NCI-H2196 treated with DMSO at 0.1 percent for 48 hours (cell line): ENCODE results near the gene C10orf67.
"Not testable (repeated sequence)": the region's sequence is repeated elsewhere in the genome, so short reads cannot be mapped to it uniquely, and the experiment has no call there.

Experiments
- DNase-seq: peaks from one replicate; lab custom pipeline; 2025; ENCODE audit not compliant: unreplicated experiment; lab: John Stamatoyannopoulos, UW

C10orf67 gene

DNA sequence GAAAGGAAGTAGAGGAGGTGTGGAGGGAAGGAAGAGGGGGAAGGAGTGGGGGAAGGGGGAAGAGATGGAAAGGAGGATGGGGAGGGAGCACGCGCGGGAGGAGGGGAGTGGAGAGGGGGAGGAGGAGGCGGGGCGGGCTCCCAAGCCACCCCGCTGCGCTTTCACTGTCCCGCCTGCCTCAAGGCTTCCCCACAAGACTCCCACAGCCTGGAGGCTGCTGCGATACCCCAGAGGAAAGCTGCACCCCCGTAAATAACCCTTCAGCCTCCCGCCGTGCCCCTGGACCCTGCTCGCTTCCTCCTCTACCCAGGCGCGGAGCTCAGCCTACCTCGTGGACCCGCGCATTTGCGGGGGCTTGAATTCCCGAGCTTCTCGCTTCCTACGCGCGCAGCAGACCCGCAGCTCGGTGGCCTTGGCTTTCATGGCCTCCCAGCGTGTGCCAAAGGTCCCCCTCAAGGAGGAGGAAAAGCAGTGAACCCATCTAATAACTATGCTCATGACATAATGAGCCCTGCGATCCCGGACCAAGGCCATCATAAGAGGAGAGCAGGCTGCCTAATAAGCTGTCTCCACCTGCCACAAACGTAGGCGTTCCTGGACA, at the start of gene C10orf67:
Gene C10orf67 (minus strand): TSS at position 557 of the 601 bp plus-strand sequence. CDS start 23 bp downstream, at position 534.
- peak; percentile 23 for DNase-seq

DNA sequence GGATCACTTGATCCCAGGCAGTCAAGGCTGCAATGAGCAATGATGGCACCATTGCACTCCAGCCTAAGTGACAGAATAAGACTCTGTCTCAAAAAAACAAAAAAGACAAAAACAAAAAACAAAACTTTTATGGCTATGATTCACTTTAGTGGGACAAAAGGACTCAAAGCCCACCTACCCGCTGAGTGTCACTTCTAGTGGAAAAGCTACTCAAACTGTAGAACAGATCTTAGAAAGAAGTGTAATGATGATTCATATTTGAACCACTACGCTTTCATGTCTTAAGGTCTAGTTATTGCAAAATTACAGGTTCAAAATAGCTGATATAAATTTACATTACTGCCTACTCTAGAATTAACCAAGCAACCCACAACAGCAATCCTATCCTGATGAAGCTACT, 47.2 kb upstream of the C10orf67 start:
- DNase-seq, result no peak

DNA sequence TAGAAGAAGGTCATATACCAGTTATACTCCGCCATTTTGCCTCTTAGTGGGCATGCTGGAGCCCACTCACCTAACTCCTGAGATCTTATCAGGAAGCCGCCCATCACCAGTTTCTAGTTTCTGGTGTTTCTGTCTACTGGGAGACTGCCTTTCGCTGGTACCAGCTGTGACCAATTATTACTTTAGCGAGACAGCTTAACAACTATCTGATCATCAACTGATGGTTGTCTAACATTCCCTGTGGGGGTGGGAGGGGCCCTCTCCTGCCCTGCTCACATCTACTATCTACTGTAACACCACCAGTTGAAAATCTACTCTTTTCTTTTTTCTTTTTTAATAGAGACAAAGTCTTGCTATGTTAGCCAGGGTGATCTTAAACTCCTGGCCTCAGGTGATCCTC, 46.2 kb upstream of the C10orf67 start:
- no peak for DNase-seq

DNA sequence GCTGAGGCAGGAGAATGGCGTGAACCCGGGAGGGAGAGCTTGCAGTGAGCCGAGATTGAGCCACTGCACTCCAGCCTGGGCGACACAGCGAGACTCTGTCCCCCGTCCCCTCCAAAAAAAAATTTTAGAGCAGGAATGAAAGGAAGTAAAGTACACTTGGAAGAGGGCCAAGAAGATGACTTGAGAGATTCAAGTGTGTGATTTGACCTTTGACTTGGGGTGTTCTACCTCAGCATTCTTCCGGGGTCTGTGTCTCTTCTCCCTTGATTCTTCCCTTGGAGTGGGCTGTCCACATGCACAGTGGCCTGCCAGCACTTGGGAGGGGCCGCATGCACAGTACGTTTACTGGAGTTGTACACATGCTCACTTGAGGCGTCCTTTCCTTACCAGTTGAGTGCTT, 45.8 kb upstream of the C10orf67 start:
- not testable (repeated sequence) for DNase-seq

DNA sequence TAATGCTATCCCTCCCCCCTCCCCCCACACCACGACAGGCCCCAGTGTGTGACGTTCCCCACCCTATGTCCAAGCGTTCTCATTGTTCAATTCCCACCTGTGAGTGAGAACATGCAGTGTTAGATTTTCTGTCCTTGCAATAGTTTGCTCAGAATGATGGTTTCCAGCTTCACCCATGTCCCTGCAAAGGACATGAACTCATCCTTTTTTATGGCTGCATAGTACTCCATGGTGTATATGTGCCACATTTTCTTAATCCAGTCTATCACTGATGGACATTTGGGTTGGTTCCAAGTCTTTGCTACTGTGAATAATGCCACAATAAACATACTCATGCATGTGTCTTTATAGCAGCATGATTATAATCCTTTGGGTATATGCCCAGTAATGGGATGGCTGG, 42.9 kb upstream of the C10orf67 start:
- not testable (repeated sequence) for DNase-seq

DNA sequence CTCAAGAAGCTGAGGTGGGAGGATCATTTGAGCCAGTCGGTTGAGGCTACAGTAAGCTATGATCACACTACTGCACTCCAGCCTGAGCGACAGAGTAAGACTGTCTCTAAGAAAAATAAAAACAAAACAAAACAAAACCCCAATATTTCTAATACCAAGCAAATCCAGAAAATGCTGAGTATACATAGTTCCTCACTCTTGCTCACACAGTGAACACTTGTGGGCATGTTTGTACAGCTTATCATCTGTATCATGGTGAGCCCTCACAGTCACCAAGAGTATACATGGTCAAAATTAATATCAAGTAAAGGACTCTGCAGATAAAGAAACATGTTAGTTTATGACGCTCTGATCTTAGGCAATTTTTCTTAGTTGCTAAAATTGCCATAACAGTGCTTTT, 41.5 kb upstream of the C10orf67 start:
- DNase-seq, result no peak

DNA sequence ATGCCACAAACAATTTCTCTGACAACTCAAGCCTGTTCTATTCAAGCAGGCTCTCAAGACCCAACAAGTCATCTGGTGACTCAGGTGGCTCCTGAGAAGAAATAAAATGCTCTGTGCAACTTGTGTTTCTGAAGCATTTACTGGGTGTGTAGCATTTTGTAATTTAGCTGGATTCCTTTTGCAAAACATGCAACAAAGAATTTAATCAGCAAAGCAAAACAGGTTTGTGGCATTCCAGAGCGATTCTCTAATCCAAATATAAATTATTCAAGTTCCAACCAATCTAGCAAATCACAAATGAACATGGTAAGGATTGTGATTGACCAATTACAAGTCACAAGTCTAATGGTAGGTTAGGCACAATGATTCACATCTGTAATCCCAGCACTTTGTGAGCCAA, 39.8 kb upstream of the C10orf67 start:
- DNase-seq, result no peak

DNA sequence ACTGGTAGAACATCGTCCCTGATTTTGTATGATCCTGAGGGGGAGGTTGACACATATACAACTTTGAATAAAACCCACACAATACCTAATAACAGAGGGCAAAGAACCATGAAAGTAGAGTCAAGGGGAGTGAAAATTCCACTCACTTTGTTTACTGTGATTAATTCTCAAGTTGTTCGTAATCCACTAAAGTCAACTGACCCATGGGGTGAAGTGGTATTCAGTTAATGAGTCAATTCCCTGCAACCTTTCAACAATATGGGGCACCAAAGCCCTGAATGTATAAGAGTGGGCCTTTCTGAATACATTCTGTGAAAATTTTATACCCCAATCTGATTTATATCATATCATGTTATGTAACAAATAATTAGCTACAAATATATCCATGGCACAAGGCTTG, 39.0 kb upstream of the C10orf67 start:
- DNase-seq, result no peak

DNA sequence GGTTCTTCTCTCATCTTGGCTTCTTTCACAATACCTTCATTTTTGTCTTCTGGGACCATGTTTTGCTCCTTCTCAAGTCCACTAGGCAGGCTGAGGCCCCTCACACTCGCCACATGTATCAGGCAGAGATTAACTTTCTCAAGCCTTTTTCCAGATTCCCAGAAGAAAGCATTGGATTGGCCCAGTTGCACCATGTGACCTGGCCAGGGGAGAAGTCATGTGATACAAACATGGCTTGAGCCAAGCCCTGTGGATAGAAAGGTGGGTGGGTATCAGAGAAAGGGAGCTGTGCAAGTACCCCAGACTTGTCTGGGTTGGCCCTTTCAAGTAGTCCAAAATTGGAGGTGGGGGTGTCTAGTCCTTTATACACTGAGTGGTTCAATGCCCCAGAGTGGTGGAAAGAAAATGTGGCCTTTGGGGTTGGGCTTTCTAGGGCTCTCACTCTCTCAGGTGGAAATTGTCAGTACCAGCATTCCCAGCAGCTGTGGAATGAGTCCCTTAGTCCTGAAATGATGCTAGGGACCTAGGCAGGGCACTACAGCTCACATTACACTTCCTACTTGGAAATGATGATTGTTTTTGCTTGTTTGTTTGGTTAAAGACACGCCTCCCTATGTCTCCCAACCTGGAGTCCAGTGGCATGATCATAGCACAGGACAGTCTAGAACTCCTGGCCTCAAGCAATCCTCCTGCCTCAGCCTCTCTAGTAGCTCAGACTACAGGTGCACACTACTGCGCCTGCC, 36.9 kb upstream of the C10orf67 start:
- no peak for DNase-seq

DNA sequence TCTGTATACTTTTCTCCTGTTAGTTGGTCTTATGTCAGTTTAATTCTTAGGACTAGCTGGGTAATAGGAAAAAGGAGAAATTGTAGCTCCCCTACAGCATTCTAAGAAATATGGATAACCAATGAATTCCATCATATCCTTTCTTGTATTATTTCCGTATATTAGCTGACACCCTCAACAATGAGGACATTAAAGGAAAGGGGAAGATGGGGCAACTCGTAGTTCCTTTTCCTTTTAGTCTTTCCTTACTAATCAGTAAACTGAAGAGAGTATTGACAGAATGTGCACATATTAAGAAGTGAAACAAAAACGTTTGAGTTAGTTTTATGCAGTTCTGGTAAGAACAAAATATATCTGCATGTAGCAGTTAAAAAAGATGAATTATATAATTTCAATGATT, 35.1 kb upstream of the C10orf67 start:
- DNase-seq, result no peak

DNA sequence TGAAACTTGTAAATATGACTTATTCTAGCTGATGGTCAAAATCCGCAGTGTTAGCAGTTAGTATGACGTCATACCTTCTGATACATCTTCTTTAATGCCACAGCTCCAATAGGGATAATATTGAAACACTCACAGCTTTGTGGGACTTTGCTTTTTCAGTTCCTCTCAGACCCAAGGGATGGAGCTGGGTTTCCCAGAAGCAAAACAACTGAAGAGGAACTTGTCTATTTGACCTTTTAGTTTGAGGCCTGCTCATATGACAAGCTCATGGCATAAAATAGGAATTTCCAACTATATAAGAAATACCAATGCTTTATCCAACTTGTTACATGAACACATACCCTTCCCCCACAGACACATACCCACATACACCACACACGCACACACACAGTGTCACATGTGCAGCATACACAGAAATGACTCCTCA, 31.6 kb upstream of the C10orf67 start:
- DNase-seq, result no peak

DNA sequence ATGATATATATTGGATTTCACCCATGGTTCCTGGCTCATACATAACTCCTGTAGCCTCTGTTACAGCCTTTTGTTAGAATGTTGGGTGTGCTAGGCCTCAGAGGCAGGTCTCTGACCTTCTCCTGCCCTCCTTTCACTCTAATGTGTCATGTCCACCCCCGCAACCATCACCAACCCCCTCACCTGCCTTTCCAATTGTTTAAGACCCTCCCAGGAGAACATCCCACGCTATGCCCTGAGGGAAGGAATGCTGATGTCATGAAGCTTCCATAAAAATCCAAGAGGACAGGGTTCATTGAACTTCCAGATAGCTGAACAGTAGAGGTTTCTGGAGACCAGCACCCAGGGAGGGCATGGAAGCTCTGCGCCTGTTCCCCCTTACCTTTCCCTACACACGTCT, 30.8 kb upstream of the C10orf67 start:
- DNase-seq, result no peak

DNA sequence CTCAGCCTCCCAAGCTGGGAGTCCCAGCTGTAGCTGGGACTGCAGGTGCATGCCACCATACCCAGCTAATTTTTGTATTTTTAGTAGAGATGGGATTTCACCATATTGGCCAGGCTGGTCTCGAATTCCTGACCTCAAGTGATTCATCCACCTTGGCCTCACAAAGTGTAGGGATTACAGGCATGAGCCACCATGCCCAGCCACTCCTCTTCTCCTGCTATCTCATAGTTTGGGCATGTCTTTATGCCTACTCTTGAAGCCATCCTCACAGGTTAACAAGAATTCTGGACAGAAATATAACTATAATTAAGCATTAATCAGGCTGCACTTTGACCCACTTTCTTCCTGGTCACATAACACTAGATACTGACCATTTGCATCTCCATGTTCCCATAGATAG, 28.6 kb upstream of the C10orf67 start:
- DNase-seq, result no peak

DNA sequence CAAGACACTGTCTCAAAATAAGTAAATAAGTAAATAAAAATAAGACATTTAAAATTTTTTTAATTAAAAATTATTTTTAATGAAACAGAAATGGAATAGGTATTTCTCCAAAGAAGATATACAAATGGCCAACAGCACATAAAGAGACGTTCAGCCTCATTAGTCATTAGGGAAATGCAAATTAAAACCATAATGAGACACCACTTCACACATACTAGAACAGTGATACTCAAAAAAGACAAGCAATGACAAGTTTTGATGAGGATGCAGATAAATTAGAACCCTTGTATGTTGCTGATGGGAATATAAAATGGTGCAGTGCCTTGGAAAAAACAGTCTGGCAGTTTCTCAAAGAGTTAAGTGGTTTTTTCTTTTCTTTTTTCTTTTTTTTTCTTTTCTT, 26.5 kb upstream of the C10orf67 start:
- DNase-seq, result no peak

DNA sequence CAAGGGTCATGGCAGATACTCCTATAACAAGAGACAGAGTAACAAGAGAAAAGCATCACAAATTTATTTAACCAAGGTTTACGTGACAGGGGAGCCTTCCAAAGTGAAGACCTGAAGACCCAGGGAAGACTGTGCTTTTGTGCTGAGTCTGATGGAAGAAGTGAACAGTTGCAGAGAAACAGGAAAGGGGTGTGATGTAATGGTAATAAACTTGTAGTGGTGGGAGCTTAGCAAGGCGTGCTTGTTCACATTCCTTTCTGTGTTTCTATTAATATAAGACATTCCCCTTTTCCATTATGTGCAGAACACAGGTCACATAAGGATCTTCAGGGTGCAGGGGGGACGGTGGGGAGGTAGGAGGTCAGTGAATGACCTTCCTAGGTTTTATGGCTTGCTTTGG, 25.5 kb upstream of the C10orf67 start:
- no peak for DNase-seq

DNA sequence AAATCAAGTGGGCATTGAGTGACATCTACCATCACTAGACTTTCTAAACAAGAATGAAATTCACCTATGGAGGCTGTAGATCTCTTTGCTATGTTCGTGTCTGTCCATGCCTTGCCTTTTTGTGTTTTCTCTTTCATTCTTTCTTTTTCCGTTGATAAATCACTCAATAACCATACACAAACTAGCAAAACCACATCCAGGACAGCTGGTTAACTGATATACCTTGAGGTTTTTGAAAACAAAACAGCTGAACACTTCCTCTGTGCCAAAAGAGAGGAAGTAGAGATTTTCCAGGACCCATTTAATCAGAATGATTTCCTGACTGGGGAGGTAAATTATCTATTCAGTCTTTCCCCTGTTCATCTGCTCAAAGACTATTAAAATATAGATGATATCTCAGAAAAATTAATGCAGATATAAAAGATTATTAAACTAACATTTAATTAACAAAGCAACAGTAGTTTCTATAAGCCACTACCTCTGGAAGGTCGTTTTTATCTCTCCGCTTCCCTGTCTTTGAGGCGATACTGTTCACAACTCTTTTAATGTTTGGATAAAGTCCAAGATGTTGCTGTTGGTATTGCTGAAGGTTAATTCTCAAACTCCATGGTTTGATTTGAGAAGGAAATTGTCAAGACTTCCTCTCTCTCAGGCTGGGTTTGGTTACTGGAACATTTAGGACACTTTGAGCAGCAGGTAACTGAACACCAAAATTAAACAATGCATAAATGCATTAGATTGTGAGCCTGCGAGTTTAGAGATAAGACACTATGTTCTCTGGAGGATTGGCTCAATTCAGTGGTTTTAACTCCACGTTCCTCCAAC, 24.4 kb upstream of the C10orf67 start:
- DNase-seq, result no peak

DNA sequence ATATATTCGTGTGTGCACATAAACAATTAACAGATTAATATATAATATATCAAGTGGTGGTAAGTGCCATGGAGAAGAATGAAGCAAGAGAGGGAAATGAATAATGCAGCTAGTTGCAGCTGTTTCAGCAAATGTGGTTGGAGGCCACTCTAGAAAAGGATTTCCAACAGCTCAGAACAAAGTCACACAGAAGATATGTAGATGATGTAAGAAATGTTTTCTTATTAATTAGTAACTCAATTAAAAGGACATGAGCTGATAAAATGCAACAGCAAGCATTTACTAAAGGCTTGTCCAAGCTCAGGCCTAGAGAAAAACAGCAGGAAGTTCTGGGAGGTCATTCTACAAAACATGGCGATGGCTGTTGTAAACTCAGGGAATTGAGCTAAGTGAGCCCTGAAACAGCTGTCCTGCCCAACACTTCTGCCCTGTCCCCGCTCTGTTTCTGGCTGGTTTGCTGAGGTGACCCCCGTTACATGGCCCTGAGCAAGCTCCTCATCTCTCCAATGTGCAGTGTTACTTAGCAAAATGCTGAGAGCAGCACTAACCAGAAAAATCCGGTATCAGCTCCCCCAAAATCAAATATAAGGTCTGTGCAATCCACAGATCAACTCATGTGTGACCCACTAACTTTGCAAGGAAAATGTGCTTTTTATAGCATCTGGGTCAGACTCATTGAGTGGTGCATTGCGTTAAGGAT, 23.4 kb upstream of the C10orf67 start:
- no peak for DNase-seq

DNA sequence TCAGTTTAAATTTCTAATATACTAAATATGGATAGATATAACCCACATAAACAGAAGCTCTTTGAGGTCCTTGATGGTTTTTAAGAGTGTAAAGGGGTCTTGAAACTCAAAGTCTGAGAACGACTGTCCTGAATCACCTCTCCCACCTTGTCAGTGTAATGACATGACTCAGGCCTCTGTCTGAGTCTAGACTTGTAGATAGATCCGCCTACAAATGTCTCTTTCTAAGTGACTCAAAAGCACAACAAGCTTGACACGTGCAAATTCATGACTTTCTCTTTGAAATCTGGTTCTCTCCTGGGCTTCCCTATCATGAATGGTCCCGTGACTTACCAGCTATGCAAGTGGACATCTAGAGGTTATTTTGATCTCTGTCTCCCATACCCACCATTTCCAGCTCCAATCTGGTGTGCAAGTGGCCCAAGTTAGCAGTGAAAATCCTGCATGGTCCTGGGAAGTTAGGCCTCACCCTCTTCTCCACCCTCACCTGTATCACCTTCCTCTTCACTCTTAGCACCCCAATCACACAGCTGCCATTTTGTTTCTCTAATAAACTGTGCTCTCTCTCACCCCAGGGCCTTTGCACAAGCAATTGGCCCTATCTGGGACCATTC, 20.9 kb upstream of the C10orf67 start:
- not testable (repeated sequence) for DNase-seq

DNA sequence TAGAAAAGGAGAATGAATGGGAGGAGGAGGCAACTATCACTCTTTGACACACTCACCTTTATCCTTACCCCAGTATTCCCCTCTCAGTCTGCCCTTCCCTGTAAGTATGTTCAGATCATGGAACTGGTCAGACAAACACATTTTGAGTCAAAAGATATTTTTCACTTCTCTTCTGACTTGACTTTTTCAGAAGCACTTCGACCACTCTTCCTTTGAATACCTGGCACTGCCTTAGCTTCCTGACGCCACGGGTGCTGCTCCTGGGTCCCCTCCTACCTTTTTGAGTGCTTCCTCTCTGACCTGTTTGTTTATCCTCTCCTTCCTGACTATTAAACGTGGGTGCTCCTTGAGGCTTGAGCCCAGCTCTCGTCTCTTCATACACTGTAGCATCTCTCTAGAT, 19.8 kb upstream of the C10orf67 start:
- DNase-seq, result no peak

DNA sequence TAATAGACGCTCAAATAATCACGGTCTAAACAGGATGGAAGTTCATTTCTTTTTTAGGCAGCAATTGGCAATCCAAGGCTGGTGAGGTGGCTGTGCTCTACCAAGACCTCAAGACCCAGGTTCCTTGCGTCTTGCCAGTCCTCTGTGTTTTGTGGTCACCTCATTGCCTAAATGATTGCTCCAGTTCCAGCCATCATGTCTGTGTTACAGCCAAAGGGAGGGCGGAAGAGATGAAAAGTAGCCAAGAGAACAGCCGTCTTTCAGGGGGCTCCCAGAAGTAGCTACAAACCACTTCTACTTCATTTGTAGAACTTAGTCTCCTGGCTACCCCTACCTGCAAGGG, 19.2 kb upstream of the C10orf67 start:
- DNase-seq, result no peak
